Panc1 (cell line): ENCODE measurements around the gene YTHDF1. TPM values are rescaled to one million over a fixed set of nuclear protein-coding genes. Genes with fewer than 3 reads are reported as not detected.

ENCODE experiments used
- ATAC-seq: fragments of 200-7000 bp; cut with Tn5 transposase; 2 replicates; pipeline ENCODE4 v1.9.1; 2020; ENCODE audit warnings: mild to moderate bottlenecking, moderate library complexity
- BruUV-seq: library from RNA; stranded (reverse); fragments of 400-500 nt; replicated peaks from 2 replicates; lab custom pipeline; 2021; lab: Mats Ljungman, UMichigan
- CTCF ChIA-PET: fragments of 300-600 bp; sonication (Branson Sonifier 250); formaldehyde crosslinking; loops from one replicate; lab custom pipeline; 2022; ENCODE audit warnings: antibody characterized with exemption; lab: Charles Lee
- POLR2A ChIA-PET: fragments of 300-600 bp; sonication (Branson Sonifier 250); formaldehyde crosslinking; loops from one replicate; lab custom pipeline; 2022; ENCODE audit warnings: antibody characterized with exemption; lab: Charles Lee
- DNase-seq: peaks from one replicate; pipeline ENCODE4 v3.0.0-alpha.2; 2010; ENCODE audit warnings: low read depth, low spot score
- H3K27ac ChIP-seq: 2 replicates; pipeline ENCODE4 v1.5.1; 2011; ENCODE audit warnings: mild to moderate bottlenecking, low read length, inconsistent platforms
- H3K27me3 ChIP-seq: fragments of 200-500 bp; sonication (Bioruptor generic); 2 replicates; pipeline ENCODE4 v1.6.0; 2014; ENCODE audit warnings: low read length, inconsistent platforms; ENCODE audit not compliant: control insufficient read depth, insufficient read depth
- H3K36me3 ChIP-seq: fragments of 200-500 bp; sonication (Bioruptor generic); 2 replicates; pipeline ENCODE4 v1.5.1; 2014; ENCODE audit warnings: inconsistent platforms, mild to moderate bottlenecking, low read length, moderate library complexity; ENCODE audit not compliant: control insufficient read depth, insufficient read depth
- H3K4me1 ChIP-seq: 2 replicates; pipeline ENCODE4 v1.5.1; 2011; ENCODE audit warnings: inconsistent platforms, mild to moderate bottlenecking, low read length, moderate library complexity; ENCODE audit not compliant: control insufficient read depth, insufficient read depth
- H3K4me3 ChIP-seq, 2 experiments: 2 replicates each; pipeline ENCODE4 v1.5.1; 2011 to 2012; ENCODE audit warnings: low read depth in 2 of 2, low read length in 2 of 2, mild to moderate bottlenecking in 2 of 2, inconsistent platforms in 1 of 2, moderate library complexity in 1 of 2
- H3K9me3 ChIP-seq: fragments of 200-500 bp; sonication (Bioruptor generic); 2 replicates; pipeline ENCODE4 v1.5.1; 2014; ENCODE audit warnings: low read depth, mild to moderate bottlenecking, inconsistent platforms, low read length, moderate library complexity; ENCODE audit not compliant: control insufficient read depth, insufficient read depth
- POLR2AphosphoS5 ChIP-seq: IDR thresholded peaks from 2 replicates; pipeline ENCODE4 v1.6.1; 2012; ENCODE audit warnings: mild to moderate bottlenecking, low read depth, low read length, moderate library complexity
- SIN3A ChIP-seq: IDR thresholded peaks from 2 replicates; pipeline ENCODE4 v1.6.1; 2012; ENCODE audit warnings: low read depth, mild to moderate bottlenecking, low read length, moderate library complexity, borderline replicate concordance; ENCODE audit not compliant: insufficient read depth
- TCF7L2 ChIP-seq: IDR thresholded peaks from 2 replicates; pipeline ENCODE4 v1.6.1; 2011; ENCODE audit warnings: mild to moderate bottlenecking, low read depth, low read length, inconsistent platforms
- in situ Hi-C: cut with HindIII; loops from 2 replicates; pipeline ENCODE4 v1.10.0; 2016; ENCODE audit warnings: low sequenced_read_pairs, low pct_unique_long_range_greater_than_20kb
- intact Hi-C: fragments of 100-400 bp; cut with micrococcal nuclease; formaldehyde crosslinking; loops from one replicate; pipeline ENCODE4 v1.10.0; 2022; ENCODE audit not compliant: unreplicated experiment
- total RNA-seq: library from RNA; stranded (reverse); gene quantifications from one replicate; pipeline ENCODE4 v1.2.1, GENCODE V29; 2021; ENCODE audit not compliant: unreplicated experiment
- TF ChIP-seq, protein P1 (sequence below): fragments of 450-650 bp; IDR thresholded peaks from 2 replicates; pipeline ENCODE4 v1.5.1; 2017; ENCODE audit warnings: mild to moderate bottlenecking
- TF ChIP-seq, protein P2 (sequence below), 2 experiments: IDR thresholded peaks; 2 replicates each; pipeline ENCODE4 v1.6.1; 2011 to 2012; ENCODE audit warnings: low read depth in 2 of 2, control low read depth in 1 of 2, low read length in 1 of 2, mild to moderate bottlenecking in 1 of 2, moderate library complexity in 1 of 2; ENCODE audit not compliant: insufficient read depth in 1 of 2

Gene YTHDF1
- total RNA-seq, 1 experiment from 2014 or later = 43.0 TPM

DNA sequence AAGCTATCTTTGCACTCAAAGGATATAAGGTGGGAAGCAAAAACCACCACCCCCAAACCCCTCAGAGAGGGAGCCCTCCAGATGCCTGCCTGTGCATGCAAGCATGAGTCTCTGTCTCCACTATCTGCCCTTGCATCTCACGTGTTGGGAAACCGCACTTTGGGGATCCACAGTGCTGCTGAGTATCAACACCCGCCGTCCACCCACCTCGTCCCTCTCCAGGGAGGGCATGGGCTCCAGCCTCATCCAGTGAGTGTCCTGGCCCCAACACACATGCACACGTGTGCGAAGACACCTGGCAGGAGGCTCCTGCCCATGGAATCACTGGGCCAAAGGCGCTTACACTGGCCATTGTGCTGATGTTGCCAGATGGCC is 3.5 kb upstream of the YTHDF1 start:
- H3K27ac ChIP-seq = no peak overlapping the region
- intact Hi-C loops (no loop called here), in situ Hi-C loops (no loop called here)
- ChIA-PET POLR2A (no interaction called here), CTCF (no interaction called here)
- H3K4me3 ChIP-seq = no peak overlapping the region
- H3K9me3 ChIP-seq = no peaks in the 10 kb centered on the region
- BruUV-seq = no TSS peak
- H3K36me3 ChIP-seq = peaks cover 4% of the 10 kb centered on the region; the same call in 1 of the 2 replicates
- TF ChIP-seq POLR2AphosphoS5 = no peak
- TF ChIP-seq, protein P1, sequence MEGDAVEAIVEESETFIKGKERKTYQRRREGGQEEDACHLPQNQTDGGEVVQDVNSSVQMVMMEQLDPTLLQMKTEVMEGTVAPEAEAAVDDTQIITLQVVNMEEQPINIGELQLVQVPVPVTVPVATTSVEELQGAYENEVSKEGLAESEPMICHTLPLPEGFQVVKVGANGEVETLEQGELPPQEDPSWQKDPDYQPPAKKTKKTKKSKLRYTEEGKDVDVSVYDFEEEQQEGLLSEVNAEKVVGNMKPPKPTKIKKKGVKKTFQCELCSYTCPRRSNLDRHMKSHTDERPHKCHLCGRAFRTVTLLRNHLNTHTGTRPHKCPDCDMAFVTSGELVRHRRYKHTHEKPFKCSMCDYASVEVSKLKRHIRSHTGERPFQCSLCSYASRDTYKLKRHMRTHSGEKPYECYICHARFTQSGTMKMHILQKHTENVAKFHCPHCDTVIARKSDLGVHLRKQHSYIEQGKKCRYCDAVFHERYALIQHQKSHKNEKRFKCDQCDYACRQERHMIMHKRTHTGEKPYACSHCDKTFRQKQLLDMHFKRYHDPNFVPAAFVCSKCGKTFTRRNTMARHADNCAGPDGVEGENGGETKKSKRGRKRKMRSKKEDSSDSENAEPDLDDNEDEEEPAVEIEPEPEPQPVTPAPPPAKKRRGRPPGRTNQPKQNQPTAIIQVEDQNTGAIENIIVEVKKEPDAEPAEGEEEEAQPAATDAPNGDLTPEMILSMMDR = no peak
- TF ChIP-seq TCF7L2 = no peak
- TF ChIP-seq, protein P2, sequence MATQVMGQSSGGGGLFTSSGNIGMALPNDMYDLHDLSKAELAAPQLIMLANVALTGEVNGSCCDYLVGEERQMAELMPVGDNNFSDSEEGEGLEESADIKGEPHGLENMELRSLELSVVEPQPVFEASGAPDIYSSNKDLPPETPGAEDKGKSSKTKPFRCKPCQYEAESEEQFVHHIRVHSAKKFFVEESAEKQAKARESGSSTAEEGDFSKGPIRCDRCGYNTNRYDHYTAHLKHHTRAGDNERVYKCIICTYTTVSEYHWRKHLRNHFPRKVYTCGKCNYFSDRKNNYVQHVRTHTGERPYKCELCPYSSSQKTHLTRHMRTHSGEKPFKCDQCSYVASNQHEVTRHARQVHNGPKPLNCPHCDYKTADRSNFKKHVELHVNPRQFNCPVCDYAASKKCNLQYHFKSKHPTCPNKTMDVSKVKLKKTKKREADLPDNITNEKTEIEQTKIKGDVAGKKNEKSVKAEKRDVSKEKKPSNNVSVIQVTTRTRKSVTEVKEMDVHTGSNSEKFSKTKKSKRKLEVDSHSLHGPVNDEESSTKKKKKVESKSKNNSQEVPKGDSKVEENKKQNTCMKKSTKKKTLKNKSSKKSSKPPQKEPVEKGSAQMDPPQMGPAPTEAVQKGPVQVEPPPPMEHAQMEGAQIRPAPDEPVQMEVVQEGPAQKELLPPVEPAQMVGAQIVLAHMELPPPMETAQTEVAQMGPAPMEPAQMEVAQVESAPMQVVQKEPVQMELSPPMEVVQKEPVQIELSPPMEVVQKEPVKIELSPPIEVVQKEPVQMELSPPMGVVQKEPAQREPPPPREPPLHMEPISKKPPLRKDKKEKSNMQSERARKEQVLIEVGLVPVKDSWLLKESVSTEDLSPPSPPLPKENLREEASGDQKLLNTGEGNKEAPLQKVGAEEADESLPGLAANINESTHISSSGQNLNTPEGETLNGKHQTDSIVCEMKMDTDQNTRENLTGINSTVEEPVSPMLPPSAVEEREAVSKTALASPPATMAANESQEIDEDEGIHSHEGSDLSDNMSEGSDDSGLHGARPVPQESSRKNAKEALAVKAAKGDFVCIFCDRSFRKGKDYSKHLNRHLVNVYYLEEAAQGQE (IDR thresholded peaks at IDR 0.05; ENCODE audit: insufficient read depth in 1 of 2, low read depth in 2 of 2, low read length in 1 of 2) = no peak
- TF ChIP-seq SIN3A = no peak
- ATAC-seq = no peak
- H3K27me3 ChIP-seq = no peaks in the 10 kb centered on the region
- no peak for DNase-seq
- H3K4me1 ChIP-seq = peaks cover 22% of the 10 kb centered on the region

DNA sequence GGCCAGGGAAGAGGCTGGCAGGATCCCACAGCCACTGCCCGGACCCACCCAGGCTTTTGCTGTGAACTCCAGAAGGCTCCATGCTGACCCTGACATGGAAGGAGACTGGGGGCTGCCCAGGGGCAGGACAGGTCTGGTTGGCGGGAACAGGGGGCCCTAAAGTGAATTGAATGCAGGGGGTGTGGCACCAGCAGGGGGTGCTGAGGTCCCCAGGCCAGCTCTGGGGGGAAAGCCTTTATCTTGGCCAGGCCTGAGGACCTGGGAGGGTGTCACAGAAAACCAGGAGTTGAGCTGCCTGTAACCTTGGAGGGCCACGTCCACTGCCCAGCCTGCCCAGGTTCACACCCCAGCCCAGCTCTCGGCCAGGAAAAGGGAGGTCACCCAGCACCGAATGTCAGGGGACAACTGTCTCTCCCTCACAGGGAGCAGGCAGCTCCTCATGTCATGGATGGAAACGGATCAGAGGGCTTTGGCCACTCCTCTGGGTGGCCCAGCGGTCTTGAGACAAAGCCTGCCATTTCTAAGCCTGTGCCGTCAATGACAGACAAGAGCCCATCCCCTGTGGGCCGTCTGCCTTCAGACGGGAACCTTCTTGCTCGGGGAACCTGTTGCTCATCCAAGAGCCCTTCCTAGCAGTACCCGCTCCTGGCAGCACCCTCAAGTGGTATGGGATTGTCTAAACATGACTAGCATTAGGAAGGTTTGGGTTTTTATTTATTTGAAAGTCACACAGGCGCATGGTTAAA is 2.9 kb upstream of the YTHDF1 start:
- in situ Hi-C loops = no loop called here
- no TSS peak for BruUV-seq
- ChIA-PET POLR2A (no interaction called here), CTCF (no interaction called here)
- Histone ChIP-seq H3K4me3 (no peak overlapping the region), H3K27me3 (no peaks in the 10 kb centered on the region), H3K27ac (no peak overlapping the region), H3K4me1 (peaks cover 19% of the 10 kb centered on the region), H3K9me3 (no peaks in the 10 kb centered on the region), H3K36me3 (peaks cover 8% of the 10 kb centered on the region)
- DNase-seq (no peak), ATAC-seq (no peak)
- intact Hi-C loops = no loop called here
- TF ChIP-seq SIN3A = no peak
- TF ChIP-seq, protein P2 (IDR thresholded peaks at IDR 0.05; ENCODE audit: insufficient read depth in 1 of 2, low read depth in 2 of 2, low read length in 1 of 2) = no peak
- TF ChIP-seq TCF7L2 = no peak
- TF ChIP-seq, protein P1 = peak; percentile 36
- no peak for TF ChIP-seq POLR2AphosphoS5
